Activated naive CD8-positive, alpha-beta T cell treated with anti-CD3 and anti-CD28 coated beads, Interleukin-2, amount 50 U/mL, for 24 hours (primary cell): ENCODE measurements around the gene GAREM1.

Experiments used
- ATAC-seq: fragments of 150-1000 bp; cut with Tn5 transposase; one replicate; pipeline ENCODE4 v1.10.0; 2021
- DNase-seq: peaks from one replicate; pipeline ENCODE4 v3.0.0; 2021
- H3K27ac Mint-ChIP-seq: one replicate; pipeline ENCODE4 v1.8.0; 2021; ENCODE audit warnings: mild to moderate bottlenecking, mixed read lengths
- H3K27me3 Mint-ChIP-seq: one replicate; pipeline ENCODE4 v1.8.0; 2021; ENCODE audit warnings: mixed read lengths
- H3K36me3 Mint-ChIP-seq: one replicate; pipeline ENCODE4 v1.8.0; 2021; ENCODE audit warnings: low read depth, mixed read lengths
- H3K4me1 Mint-ChIP-seq: one replicate; pipeline ENCODE4 v1.8.0; 2021; ENCODE audit warnings: mixed read lengths
- H3K4me3 Mint-ChIP-seq: one replicate; pipeline ENCODE4 v1.8.0; 2021; ENCODE audit warnings: mild to moderate bottlenecking, moderate library complexity, mixed read lengths
- H3K9me3 Mint-ChIP-seq: one replicate; pipeline ENCODE4 v1.8.0; 2021; ENCODE audit warnings: mixed read lengths

GAREM1 gene

DNA sequence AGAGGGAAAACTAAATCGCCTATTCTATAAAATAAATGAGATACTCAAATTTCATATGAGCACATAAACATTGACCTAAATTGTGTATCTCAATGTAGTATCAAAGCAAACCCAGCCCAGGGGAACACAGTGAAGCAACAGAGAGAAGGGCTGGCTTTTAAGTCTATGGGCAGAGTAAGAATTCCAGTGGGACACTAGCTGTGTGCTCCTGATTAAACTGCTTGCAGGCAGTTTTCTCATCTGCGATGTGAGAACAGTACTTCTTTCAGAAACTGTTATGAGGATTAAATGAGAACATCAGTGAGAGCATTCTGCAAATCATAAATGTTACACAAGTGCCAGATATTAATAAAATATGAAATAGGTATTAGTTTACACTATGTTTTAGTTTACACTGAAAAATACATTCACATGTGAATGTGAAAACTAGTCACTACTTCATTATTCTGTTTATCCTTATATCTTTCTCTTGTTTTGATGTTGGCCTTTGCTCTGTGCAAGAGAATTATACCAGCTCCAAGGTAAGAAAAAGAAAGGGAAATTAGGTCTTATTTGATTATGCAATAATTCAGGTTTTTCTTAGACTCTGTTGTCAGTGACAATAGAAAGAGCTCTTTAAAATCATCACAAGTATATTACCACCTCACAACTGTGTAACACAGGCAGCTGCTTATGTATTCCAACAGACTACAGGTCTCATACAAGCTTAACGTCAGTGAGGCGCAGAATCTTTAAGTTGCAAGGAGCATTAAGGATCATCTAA, 47.5 kb downstream of the GAREM1 start:
- no peak overlapping the region for H3K27ac Mint-ChIP-seq
- no peak overlapping the region for H3K4me3 Mint-ChIP-seq
- H3K27me3 Mint-ChIP-seq, result peaks cover 8% of the 10 kb centered on the region
- H3K4me1 Mint-ChIP-seq, result no peaks in the 10 kb centered on the region
- DNase-seq (no peak), ATAC-seq (no peak)
- H3K9me3 Mint-ChIP-seq, result no peaks in the 10 kb centered on the region
- H3K36me3 Mint-ChIP-seq, result no peaks in the 10 kb centered on the region

DNA sequence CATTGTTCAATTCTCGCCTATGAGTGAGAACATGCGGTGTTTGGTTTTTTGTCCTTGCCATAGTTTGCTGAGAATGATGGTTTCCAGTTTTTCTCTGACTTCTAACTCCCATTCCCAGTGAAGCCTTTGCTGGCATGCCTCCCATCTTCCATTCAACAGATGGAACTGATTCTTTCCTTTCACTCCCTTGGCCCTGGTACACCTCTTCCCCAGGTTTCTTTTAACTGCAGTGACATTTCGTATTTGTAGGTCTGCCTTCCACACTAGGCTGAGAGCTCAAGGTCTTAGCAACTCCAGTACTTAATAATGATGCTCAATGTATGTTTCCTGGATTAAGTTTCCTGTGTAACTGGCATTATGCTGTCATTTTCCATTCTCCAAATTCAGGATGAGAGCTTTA, 48.5 kb downstream of the GAREM1 start:
- H3K9me3 Mint-ChIP-seq, result no peaks in the 10 kb centered on the region
- no peak overlapping the region for H3K27ac Mint-ChIP-seq
- peaks cover 8% of the 10 kb centered on the region for H3K27me3 Mint-ChIP-seq
- no peaks in the 10 kb centered on the region for H3K4me1 Mint-ChIP-seq
- ATAC-seq (no peak), DNase-seq (no peak)
- H3K36me3 Mint-ChIP-seq, result no peaks in the 10 kb centered on the region
- H3K4me3 Mint-ChIP-seq, result no peak overlapping the region

DNA sequence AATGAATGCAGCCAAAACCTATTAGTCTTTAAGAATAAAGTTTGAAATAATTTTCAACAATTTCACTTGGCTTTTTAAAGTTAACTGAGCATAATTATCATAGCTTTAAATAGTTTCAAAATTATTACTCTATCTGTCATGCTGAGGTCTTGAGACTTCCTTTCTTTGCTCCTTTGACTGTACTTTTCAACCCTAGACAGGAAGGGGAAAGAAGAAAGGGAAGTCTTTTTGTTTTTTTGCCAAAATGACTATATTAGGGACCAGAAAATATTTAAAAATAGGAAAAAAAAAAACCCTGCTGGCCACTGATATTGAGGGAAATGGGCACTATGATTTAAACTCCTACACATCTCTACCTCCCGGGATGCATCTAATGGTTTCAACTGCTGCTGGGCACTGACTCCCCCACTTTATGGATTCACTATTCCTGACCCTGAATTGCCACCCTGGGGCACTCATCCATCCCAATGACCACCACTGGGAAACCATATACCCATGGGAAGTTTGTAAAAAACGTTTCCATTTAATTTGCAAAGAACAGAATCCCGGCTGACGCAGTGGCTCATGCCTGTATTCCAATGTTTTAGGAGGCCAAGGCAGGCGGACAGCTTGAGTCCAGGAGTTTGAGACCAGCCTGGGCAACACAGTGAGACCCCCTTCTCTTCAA, 50.5 kb downstream of the GAREM1 start:
- Mint-ChIP-seq H3K36me3 (no peaks in the 10 kb centered on the region), H3K27me3 (peaks cover 6% of the 10 kb centered on the region), H3K27ac (no peak overlapping the region), H3K9me3 (no peaks in the 10 kb centered on the region), H3K4me3 (no peak overlapping the region), H3K4me1 (no peaks in the 10 kb centered on the region)
- DNase-seq, result no peak
- no peak for ATAC-seq

DNA sequence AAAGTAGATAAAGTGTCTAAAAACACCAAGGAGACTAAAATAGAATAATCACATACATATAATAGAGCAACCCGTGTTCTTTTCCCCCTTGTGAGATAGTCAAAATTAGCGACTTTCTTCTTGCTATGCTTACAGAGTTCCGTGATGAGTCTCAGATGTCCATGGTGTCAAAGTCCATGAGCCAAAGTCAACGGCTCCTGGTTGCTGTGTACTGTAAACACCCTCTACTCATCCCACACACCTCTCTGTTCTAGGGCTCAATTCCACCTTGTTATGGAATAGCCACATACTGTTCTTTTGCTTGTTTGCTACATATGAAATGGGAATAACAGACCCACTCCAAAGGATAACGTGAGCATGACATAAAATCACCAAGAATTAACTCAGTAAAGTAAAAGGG, 52.5 kb downstream of the GAREM1 start:
- Mint-ChIP-seq H3K27me3 (peaks cover 10% of the 10 kb centered on the region), H3K4me1 (no peaks in the 10 kb centered on the region), H3K27ac (no peak overlapping the region), H3K4me3 (no peak overlapping the region), H3K36me3 (no peaks in the 10 kb centered on the region), H3K9me3 (no peaks in the 10 kb centered on the region)
- ATAC-seq (no peak), DNase-seq (no peak)

DNA sequence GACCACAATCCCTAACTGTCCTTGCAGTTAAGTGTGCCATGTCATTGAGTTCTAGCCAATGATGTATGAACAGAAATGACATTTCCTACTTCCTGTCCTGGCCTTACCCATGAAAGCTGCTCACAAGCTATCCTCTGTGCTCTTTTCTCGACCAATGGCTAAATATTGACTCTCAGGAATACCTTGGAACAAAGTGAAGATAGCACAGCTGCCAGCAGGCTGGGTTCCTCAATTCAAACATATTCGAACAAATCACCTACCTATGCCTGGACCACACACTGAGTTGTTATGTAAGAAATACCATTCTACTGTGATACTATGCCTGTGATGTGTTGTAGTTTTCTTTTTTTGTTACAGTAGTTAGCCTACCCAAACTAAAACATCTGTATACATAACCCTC, 65.1 kb downstream of the GAREM1 start:
- H3K27me3 Mint-ChIP-seq, result peaks cover 4% of the 10 kb centered on the region
- no peaks in the 10 kb centered on the region for H3K9me3 Mint-ChIP-seq
- ATAC-seq, result no peak
- no peaks in the 10 kb centered on the region for H3K36me3 Mint-ChIP-seq
- no peak overlapping the region for H3K27ac Mint-ChIP-seq
- no peaks in the 10 kb centered on the region for H3K4me1 Mint-ChIP-seq
- H3K4me3 Mint-ChIP-seq, result no peak overlapping the region
- DNase-seq, result no peak

DNA sequence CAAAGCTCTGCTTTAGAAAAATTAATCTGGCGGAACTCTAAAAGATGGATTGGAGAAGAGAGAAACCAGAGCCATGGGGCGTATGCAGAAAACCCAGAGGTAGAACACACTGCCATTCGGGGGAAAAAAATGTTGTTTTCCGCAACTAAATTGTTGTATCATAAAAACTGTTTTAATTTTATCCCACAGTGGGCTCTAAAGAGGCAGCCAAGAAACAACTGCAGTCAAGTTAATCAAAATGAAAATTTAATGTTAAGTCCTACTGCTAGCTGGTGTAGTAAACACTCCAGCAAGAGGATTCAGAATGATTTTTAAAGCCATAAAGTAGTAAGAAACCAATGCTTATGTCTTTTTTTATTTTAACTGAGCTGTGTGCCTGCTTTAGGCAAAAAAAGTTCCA, 69.1 kb downstream of the GAREM1 start:
- Mint-ChIP-seq H3K4me1 (no peaks in the 10 kb centered on the region), H3K9me3 (peaks cover 3% of the 10 kb centered on the region), H3K36me3 (no peaks in the 10 kb centered on the region), H3K4me3 (no peak overlapping the region), H3K27me3 (peaks cover 4% of the 10 kb centered on the region), H3K27ac (no peak overlapping the region)
- ATAC-seq (no peak), DNase-seq (no peak)

DNA sequence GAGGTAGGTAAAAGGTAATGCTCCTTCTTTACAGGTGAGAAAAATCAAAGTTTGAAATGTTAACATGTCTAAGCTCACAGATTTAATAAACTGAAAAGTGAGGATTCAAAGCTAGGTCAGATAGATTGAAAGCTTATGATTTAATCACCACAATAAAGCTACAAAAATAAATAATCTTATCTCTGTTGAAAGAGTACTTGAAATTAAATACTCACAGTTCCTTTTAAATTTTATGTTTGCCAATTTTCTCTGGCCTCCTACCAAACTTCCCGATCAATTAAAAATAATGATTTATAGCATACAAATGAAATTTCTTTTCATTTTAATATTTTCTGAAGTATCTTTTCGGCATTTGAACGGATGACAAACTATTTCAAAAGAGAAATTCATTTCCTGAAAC, 77.3 kb downstream of the GAREM1 start:
- no peak overlapping the region for H3K4me3 Mint-ChIP-seq
- no peak overlapping the region for H3K27ac Mint-ChIP-seq
- no peak for ATAC-seq
- peaks cover 5% of the 10 kb centered on the region for H3K9me3 Mint-ChIP-seq
- no peaks in the 10 kb centered on the region for H3K36me3 Mint-ChIP-seq
- H3K27me3 Mint-ChIP-seq, result peaks cover 8% of the 10 kb centered on the region
- H3K4me1 Mint-ChIP-seq, result no peaks in the 10 kb centered on the region
- DNase-seq, result no peak

DNA sequence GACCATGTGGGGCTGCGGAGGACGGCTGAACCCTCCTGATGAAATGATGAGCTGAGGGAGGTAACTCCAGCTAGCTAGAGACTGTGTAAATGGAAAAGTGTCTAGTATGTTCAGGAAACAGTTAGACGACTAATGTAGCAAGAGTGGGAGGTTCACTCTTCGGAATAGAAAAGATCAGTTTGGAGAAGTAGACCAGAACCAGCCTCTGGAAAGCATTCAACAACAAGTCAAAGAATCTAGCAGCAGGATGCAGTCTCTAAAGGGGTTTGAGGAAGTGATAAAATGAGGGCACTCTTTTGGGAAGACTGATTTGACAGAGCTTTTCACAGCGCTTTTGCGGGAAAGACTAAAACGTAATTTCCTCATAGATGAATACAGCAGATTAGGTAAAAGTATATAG, 79.6 kb downstream of the GAREM1 start:
- Mint-ChIP-seq H3K36me3 (no peaks in the 10 kb centered on the region), H3K4me3 (no peak overlapping the region), H3K27me3 (peaks cover 8% of the 10 kb centered on the region), H3K9me3 (peaks cover 5% of the 10 kb centered on the region), H3K4me1 (no peaks in the 10 kb centered on the region), H3K27ac (no peak overlapping the region)
- ATAC-seq (no peak), DNase-seq (no peak)

DNA sequence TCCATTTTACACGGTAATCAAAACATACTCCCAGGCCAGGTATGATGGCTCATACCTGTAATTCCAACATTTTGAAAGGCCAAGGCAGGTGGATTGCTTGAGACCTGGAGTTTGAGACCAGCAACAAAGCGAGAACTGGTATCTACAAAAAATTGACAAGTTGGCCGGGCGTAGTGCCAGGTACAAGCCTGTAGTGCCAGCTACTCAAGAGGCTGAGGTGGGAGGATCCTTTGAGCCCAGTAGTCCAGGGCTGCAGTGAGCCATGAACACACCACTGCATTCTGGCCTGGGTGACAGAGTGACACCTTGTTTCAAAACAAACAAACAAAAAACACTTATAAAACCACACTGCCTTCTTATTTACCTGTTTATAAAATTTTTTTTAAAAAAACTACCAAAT, 80.8 kb downstream of the GAREM1 start:
- ATAC-seq (no peak), DNase-seq (no peak)
- Mint-ChIP-seq H3K27ac (no peak overlapping the region), H3K4me3 (no peak overlapping the region), H3K27me3 (peaks cover 3% of the 10 kb centered on the region), H3K9me3 (no peaks in the 10 kb centered on the region), H3K36me3 (no peaks in the 10 kb centered on the region), H3K4me1 (no peaks in the 10 kb centered on the region)

DNA sequence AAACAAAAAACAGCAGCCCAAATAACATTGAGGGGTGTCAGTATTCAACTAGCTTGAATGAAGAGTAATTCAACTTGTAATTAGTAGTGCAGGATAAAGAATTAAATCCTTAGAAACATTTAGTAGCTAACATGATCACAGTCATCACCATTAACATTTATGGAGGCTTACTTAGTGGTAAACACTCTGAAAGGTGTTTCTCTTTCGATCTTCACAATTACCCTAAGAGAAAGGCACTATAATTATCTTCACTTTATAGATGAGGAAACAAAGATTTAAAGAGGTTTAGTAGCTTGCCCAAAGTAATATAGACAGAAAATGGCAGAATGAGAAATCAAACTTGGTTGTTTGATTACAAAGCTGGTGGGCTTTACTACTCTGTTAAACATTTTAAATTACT, 81.5 kb downstream of the GAREM1 start:
- DNase-seq (no peak), ATAC-seq (no peak)
- Mint-ChIP-seq H3K36me3 (no peaks in the 10 kb centered on the region), H3K4me1 (no peaks in the 10 kb centered on the region), H3K27me3 (peaks cover 4% of the 10 kb centered on the region), H3K27ac (no peak overlapping the region), H3K4me3 (no peak overlapping the region), H3K9me3 (no peaks in the 10 kb centered on the region)

DNA sequence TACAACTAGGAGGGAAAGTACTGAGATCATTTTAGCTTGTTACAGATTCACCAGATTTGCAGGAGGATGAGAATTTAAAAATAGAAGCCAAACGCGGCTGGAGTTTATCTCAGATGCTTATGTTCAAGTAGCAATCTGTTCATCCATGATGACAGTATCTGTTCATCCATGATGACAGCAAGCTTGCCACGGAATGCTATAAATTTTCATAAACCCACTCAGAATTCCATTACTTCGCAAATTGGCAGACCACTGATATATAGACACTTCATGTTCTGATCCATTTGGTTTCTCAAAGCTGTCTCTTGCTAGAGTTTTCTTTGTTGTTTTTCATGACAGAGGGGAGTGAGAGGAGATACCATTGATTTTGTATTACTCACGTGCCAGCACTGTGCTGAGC, 84.2 kb downstream of the GAREM1 start:
- H3K27me3 Mint-ChIP-seq, result peaks cover 1% of the 10 kb centered on the region
- H3K9me3 Mint-ChIP-seq, result no peaks in the 10 kb centered on the region
- no peaks in the 10 kb centered on the region for H3K4me1 Mint-ChIP-seq
- no peak for DNase-seq
- no peak for ATAC-seq
- H3K4me3 Mint-ChIP-seq, result no peak overlapping the region
- H3K36me3 Mint-ChIP-seq, result no peaks in the 10 kb centered on the region
- no peak overlapping the region for H3K27ac Mint-ChIP-seq

DNA sequence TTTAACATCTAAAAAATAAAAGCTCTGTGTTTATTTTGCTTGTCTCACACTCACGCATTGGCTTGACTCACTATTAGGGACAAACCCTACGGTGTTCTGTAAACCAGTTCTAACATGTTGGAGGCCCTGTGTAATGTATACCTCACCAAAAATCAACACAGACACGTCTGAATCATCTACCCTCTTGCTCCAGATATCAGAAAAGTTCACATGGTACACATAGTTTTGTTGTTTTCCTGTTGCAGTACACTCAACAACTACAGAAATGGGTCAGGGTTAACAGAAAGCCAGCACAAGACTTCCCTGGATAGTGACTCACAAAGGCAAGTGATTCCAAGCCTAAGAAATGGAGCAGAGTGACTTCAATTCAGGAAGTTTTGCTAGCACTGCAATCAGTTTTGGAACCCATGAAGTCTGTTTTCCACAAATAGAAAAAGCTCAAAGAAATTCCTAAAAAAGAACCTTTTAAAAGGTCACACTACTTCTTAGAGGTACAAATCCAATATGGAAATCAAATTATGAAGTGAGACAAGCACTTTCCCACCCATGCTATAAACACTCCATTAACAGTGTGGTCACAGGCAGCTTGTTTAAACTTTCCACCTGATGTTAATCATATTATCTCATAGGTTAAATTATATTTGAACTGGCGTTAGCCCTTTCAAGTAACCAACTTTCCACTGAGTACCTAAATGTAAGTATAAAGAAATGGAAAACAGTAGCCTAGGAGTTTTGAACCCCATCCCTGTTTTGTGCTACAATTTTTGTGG, 87.4 kb downstream of the GAREM1 start:
- no peak overlapping the region for H3K27ac Mint-ChIP-seq

DNA sequence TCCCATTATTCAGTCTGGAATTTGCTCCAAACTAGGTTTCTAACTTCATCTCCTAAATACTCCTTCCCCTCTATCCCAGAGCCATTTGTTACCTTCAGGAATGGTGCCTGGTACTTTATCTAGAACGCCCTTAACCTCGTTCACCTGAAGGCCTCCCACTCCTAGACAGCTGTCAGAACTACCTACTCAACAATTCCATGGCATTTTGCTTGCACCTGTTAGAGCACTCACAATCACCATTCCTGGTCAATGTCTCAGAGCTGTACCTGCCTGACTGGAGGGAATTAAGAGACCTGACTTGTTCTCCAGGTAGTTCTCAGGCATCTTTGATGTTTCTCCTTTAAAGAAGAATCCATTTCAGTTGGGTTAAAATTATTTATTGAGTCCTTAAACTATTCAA, 88.9 kb downstream of the GAREM1 start:
- no peaks in the 10 kb centered on the region for H3K9me3 Mint-ChIP-seq
- H3K27me3 Mint-ChIP-seq, result peaks cover 4% of the 10 kb centered on the region
- ATAC-seq (no peak), DNase-seq (no peak)
- H3K4me1 Mint-ChIP-seq, result no peaks in the 10 kb centered on the region
- no peak overlapping the region for H3K27ac Mint-ChIP-seq
- H3K4me3 Mint-ChIP-seq, result no peak overlapping the region
- no peaks in the 10 kb centered on the region for H3K36me3 Mint-ChIP-seq

More for the DNA sequence above, 87.4 kb downstream of the GAREM1 start:
- H3K27me3 Mint-ChIP-seq, result peaks cover 1% of the 10 kb centered on the region
- DNase-seq (no peak), ATAC-seq (no peak)
- H3K9me3 Mint-ChIP-seq, result no peaks in the 10 kb centered on the region
- no peaks in the 10 kb centered on the region for H3K4me1 Mint-ChIP-seq
- no peaks in the 10 kb centered on the region for H3K36me3 Mint-ChIP-seq
- no peak overlapping the region for H3K4me3 Mint-ChIP-seq

DNA sequence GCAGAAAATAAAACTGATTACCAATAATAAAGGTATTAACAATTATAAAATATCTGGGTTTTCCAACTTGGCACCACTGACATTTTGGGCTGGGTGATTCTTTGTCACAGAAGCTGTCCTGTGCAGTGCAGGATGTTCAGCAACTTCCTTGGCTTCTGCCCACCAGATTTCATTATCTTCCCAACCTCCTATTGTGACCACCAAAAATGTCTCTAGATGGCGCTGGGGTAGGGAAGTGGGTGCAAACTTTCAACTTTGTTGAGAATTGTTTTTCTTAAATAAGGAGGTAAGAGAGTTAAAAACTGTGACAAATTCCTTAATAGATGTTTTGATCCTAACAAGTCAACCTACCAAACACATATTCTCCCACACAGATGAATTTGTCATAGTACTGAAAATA, 90.1 kb downstream of the GAREM1 start:
- Mint-ChIP-seq H3K4me3 (no peak overlapping the region), H3K4me1 (no peaks in the 10 kb centered on the region), H3K27ac (no peak overlapping the region), H3K36me3 (no peaks in the 10 kb centered on the region), H3K27me3 (peaks cover 4% of the 10 kb centered on the region), H3K9me3 (no peaks in the 10 kb centered on the region)
- ATAC-seq (no peak), DNase-seq (no peak)

DNA sequence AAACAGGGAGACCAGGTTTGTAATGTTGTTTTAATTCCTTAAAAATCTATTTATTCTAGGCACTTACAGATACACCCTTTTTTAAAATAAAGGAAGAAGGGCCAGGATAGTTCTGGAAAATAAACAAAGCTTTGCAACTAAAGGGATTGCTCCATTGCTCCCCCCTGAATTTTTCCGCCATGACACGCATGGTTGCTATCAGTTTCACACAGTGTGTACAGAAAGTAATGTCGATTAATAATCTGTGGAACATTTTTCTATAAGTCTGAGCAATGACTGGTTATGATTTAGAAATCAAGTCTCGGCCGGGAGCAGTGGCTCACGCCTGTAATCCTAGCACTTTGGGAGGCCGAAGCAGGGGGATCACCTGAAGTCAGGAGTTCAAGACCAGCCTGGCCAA, 90.8 kb downstream of the GAREM1 start:
- Mint-ChIP-seq H3K4me3 (no peak overlapping the region), H3K27me3 (peaks cover 4% of the 10 kb centered on the region), H3K27ac (no peak overlapping the region), H3K9me3 (no peaks in the 10 kb centered on the region), H3K4me1 (no peaks in the 10 kb centered on the region), H3K36me3 (no peaks in the 10 kb centered on the region)
- ATAC-seq (no peak), DNase-seq (no peak)
